WERI-Rb-1 (cell line): ENCODE results near the gene SLC18A3.

Experiments
- DNase-seq: peaks from one replicate; pipeline ENCODE4 v3.0.0-alpha.2; 2020
- H3K27ac ChIP-seq: fragments of 250-450 bp; sonication (Bioruptor Pico); 2 replicates; pipeline ENCODE4 v1.5.1; 2020; ENCODE audit warnings: mild to moderate bottlenecking, moderate library complexity
- H3K27me3 ChIP-seq: fragments of 250-450 bp; sonication (Bioruptor Pico); 2 replicates; pipeline ENCODE4 v1.5.1; 2021; ENCODE audit warnings: mild to moderate bottlenecking, low read depth, moderate library complexity; ENCODE audit not compliant: insufficient read depth, severe bottlenecking
- H3K36me3 ChIP-seq: fragments of 250-450 bp; sonication (Bioruptor Pico); 2 replicates; pipeline ENCODE4 v1.5.1; 2020; ENCODE audit warnings: mild to moderate bottlenecking, moderate library complexity
- H3K4me3 ChIP-seq: 2 replicates; pipeline ENCODE4 v1.5.1; 2011; ENCODE audit warnings: low read depth, mild to moderate bottlenecking, control low read depth, low read length
- H3K9me3 ChIP-seq: fragments of 250-450 bp; sonication (Bioruptor Pico); 2 replicates; pipeline ENCODE4 v1.5.1; 2021; ENCODE audit warnings: mild to moderate bottlenecking, moderate library complexity; ENCODE audit not compliant: severe bottlenecking
- CTCF ChIP-seq: IDR thresholded peaks from 2 replicates; pipeline ENCODE4 v1.5.1; 2011; ENCODE audit warnings: low read depth, mild to moderate bottlenecking, control low read depth, inconsistent platforms, low read length

The SLC18A3 gene

GRCh38 chr10:49593998-49594397 lies 16.1 kb upstream of the SLC18A3 start:
- Histone ChIP-seq H3K36me3 (no peaks in the 10 kb centered on the region), H3K27me3 (no peaks in the 10 kb centered on the region), H3K9me3 (no peaks in the 10 kb centered on the region), H3K27ac (no peak overlapping the region), H3K4me3 (no peak overlapping the region)
- no peak for TF ChIP-seq CTCF
- DNase-seq, result no peak

GRCh38 chr10:49594594-49594993 lies 15.5 kb upstream of the SLC18A3 start:
- DNase-seq, result peak; percentile 35
- H3K27ac ChIP-seq, result no peak overlapping the region
- H3K36me3 ChIP-seq, result no peaks in the 10 kb centered on the region
- no peaks in the 10 kb centered on the region for H3K9me3 ChIP-seq
- TF ChIP-seq CTCF, result peak; percentile 70
- no peak overlapping the region for H3K4me3 ChIP-seq
- H3K27me3 ChIP-seq, result no peaks in the 10 kb centered on the region

GRCh38 chr10:49595003-49595712 lies 15.0 kb upstream of the SLC18A3 start:
- Histone ChIP-seq H3K27me3 (no peaks in the 10 kb centered on the region), H3K9me3 (no peaks in the 10 kb centered on the region), H3K36me3 (no peaks in the 10 kb centered on the region), H3K27ac (no peak overlapping the region), H3K4me3 (no peak overlapping the region)
- no peak for TF ChIP-seq CTCF
- DNase-seq, result no peak

GRCh38 chr10:49595713-49596492 lies 14.2 kb upstream of the SLC18A3 start:
- H3K27ac ChIP-seq, result no peak overlapping the region
- H3K27me3 ChIP-seq, result no peaks in the 10 kb centered on the region
- H3K4me3 ChIP-seq, result no peak overlapping the region
- DNase-seq, result no peak
- H3K9me3 ChIP-seq, result no peaks in the 10 kb centered on the region
- no peaks in the 10 kb centered on the region for H3K36me3 ChIP-seq
- no peak for TF ChIP-seq CTCF

- Histone ChIP-seq H3K36me3 (no peaks in the 10 kb centered on the region), H3K4me3 (no peak overlapping the region), H3K27me3 (no peaks in the 10 kb centered on the region), H3K27ac (no peak overlapping the region), H3K9me3 (no peaks in the 10 kb centered on the region)
- no peak for TF ChIP-seq CTCF
- no peak for DNase-seq
These were observed 13.7 kb upstream of the SLC18A3 start for GRCh38 chr10:49596493-49596809.
